ENCODE data around the gene HAPLN2.

Gene HAPLN2

DNA sequence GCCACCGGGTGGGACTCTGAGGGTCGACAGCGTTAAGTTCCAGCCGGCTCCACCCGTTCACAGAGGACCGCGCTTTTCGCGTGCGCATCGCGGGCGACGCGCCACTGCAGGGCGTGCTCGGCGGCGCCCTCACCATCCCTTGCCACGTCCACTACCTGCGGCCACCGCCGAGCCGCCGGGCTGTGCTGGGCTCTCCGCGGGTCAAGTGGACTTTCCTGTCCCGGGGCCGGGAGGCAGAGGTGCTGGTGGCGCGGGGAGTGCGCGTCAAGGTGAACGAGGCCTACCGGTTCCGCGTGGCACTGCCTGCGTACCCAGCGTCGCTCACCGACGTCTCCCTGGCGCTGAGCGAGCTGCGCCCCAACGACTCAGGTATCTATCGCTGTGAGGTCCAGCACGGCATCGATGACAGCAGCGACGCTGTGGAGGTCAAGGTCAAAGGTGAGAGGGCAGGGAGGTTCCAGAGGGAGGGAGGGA, 27.6 kb downstream of the HAPLN2 start:
- DNase-seq = no peak

DNA sequence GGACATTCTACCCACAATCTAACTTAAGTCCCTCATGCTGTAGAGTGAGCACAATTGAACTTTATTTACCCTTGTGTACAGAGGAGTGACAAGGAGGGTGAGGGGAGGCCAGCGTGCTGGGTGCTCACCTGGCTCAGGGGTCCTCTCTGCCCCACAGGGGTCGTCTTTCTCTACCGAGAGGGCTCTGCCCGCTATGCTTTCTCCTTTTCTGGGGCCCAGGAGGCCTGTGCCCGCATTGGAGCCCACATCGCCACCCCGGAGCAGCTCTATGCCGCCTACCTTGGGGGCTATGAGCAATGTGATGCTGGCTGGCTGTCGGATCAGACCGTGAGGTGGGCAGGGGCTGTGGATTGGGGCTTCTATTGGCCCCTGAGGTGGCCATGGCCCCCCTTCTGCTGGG, 28.1 kb downstream of the HAPLN2 start:
- no peak for DNase-seq

- no peak for DNase-seq
Measured at GRCh38 chr1:156648496-156648895, 29.3 kb downstream of the HAPLN2 start.

- no peak for DNase-seq
Measured at GRCh38 chr1:156648951-156649350, 29.7 kb downstream of the HAPLN2 start.

DNA sequence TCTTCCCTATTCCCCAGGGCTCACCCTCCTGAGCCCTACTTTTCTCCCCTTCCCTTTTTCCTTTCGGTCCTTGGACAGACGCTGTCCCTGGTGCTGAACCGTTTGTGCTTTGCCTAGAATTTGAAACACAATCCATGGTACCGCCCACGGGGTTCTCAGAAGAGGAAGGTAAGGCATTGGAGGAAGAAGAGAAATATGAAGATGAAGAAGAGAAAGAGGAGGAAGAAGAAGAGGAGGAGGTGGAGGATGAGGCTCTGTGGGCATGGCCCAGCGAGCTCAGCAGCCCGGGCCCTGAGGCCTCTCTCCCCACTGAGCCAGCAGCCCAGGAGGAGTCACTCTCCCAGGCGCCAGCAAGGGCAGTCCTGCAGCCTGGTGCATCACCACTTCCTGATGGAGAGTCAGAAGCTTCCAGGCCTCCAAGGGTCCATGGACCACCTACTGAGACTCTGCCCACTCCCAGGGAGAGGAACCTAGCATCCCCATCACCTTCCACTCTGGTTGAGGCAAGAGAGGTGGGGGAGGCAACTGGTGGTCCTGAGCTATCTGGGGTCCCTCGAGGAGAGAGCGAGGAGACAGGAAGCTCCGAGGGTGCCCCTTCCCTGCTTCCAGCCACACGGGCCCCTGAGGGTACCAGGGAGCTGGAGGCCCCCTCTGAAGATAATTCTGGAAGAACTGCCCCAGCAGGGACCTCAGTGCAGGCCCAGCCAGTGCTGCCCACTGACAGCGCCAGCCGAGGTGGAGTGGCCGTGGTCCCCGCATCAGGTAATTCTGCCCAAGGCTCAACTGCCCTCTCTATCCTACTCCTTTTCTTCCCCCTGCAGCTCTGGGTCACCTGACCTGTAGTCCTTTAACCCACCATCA, 33.1 kb downstream of the HAPLN2 start:
- no peak for DNase-seq

DNA sequence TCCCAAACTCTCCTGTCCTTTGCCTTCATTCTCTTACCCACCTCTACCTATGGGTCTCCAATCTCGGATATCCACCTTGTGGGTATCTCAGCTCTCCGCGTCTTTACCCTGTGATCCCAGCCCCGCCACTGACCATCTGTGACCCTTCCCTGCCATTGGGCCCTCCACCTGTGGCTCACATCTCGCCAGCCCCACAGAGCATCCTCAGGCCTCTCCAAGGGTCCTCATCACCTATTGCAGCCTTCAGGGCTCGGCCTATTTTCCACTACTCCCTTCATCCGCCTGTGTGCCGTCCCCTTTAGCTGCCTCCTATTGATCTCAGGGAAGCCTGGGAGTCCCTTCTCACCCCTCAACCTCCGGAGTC, 33.8 kb downstream of the HAPLN2 start:
- DNase-seq = no peak

- DNase-seq = no peak
Measured at GRCh38 chr1:156654700-156655099, 35.5 kb downstream of the HAPLN2 start.

GRCh38 chr1:156655151-156655903, 36.1 kb downstream of the HAPLN2 start:
- DNase-seq = no peak

- DNase-seq = no peak
Measured at GRCh38 chr1:156655904-156656516, 36.8 kb downstream of the HAPLN2 start.

GRCh38 chr1:156656806-156657740, 37.9 kb downstream of the HAPLN2 start:
- peak; percentile 91 for DNase-seq

DNA sequence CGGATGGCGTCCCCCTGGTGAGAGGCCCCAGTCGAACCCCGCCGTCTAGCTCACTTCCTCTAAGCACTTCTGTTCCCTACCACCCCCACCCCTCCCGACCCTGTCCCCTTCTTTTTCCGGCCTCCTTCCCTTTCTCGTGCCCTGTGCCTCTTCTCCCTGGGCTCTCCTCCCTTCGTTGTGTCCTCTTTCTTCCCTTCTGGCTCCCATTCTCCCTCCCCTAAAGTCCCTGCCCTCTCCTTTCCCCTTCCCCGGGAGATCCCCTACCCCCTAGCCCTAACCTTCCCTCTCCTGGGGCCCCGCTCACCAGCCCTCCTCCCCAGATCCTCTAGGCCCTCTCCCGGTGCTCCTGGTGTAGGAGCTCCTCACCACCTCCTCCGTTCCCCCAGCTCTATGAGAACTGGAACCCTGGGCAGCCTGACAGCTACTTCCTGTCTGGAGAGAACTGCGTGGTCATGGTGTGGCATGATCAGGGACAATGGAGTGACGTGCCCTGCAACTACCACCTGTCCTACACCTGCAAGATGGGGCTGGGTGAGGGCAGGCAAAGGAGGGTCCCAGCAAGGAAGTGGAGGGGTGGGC, 38.6 kb downstream of the HAPLN2 start:
- no peak for DNase-seq

DNA sequence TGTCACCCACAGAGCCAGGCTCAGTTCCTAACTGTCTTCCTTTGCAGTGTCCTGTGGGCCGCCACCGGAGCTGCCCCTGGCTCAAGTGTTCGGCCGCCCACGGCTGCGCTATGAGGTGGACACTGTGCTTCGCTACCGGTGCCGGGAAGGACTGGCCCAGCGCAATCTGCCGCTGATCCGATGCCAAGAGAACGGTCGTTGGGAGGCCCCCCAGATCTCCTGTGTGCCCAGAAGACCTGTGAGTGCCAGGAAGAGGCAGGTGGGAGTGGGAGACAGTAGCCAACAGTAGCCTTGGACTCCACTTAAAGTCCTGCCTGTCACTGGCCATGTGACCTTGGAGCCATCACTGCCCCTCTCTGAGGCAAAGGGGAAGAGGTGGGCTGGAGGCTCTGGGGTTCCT, 39.3 kb downstream of the HAPLN2 start:
- DNase-seq = no peak

- DNase-seq = no peak
Measured at GRCh38 chr1:156658945-156659574, 39.8 kb downstream of the HAPLN2 start.

GRCh38 chr1:156659661-156659987, 40.4 kb downstream of the HAPLN2 start:
- no peak for DNase-seq

GRCh38 chr1:156659988-156660751, 41.0 kb downstream of the HAPLN2 start:
- peak; percentile 99 for DNase-seq

DNA sequence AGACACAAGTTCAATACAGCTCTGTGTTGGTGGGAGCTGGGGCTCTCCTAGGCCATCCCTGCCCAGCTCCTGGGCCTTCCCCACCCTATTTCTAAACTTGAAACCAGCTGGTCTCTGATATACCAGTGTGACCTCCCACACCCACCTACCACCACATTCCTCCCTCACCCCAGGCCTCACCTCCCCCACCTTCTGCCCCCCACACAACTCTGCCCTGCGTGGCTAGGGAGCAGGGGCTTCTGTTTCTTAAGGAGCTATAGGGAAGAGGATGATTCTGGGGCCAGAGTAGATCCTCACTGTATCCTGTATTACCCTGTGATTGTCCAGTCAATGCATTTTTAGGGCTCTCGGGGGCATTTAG, 41.5 kb downstream of the HAPLN2 start:
- DNase-seq = no peak

GRCh38 chr1:156662005-156662799, 43.0 kb downstream of the HAPLN2 start:
- DNase-seq = no peak

DNA sequence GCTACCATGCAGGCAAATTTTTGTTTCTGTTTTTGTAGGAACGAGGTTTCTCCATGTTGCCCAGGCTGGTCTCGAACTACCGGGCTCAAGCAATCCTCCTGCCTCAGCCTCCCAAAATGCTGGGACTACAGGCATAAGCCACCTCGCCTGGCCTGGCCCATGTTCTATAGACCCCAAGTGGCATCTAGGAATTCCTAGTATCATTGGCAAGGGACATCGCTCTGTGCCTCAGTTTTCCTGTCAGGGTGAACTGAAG, 43.5 kb downstream of the HAPLN2 start:
- no peak for DNase-seq

DNA sequence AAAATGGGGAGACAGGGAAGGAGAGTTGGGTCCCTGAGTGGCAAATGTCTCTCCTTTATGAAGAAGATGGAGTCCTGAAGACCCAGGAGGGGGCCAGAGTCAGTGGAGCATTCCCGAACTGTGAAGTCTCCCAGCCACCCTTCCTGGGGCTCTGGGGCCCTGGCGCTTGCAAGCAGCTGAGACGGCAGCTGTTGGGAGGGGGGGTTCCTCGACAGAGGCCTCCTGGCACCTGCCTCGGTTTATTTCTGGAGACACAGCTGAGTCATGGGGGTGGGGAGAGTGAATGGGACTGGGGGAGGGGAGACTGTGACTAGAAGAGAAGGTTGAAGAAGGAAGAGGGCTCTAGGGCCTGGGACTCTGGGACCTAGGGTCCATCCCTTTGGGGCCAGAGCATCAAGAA, 44.0 kb downstream of the HAPLN2 start:
- DNase-seq = no peak

DNA sequence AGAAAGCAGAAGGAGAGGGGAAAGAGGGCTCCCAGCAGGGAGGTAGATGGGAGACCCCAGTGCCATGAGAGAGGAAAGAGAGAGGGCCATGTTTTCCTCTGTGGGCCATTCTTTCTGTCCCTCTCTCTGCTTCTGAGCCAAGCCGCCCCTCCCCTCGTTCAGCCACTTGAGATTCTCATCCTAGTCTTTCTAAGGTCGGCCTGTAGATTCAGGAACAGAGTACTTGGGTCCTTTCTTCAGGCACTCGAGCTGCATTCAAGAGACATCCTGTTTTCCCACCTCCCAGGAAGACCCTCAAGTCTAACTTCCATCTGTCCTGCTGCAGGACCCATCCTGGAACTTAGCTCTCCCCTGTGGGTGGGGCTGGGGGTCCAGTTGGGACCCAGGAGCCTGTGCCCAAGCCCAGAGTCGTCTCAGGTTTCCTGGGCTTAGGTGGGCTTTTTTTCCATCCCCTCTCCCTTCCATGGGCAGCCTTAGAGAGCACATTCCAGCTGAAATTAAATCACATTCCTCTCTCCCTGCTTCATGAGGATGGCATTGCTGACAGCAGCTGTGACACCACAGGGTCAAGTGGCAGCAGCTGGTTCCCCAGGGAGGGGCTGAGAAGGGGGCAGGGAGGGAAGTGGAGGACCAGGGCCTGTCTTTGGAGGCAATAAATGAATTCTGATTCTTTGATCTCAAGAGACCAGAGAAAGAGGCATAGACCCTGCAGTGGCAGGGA, 45.0 kb downstream of the HAPLN2 start:
- no peak for DNase-seq

All from 8988T (cell line).